A549 (cell line): ENCODE results near the gene CIITA. TPM values are rescaled to one million over a fixed set of nuclear protein-coding genes. Genes with fewer than 3 reads are reported as not detected.

ENCODE experiments used
- ATAC-seq, 2 experiments: fragments of 200-7000 bp in 1 of 2; fragments of >200 bp in 1 of 2; cut with Nextera tagmentation in 1 of 2; cut with Tn5 transposase in 1 of 2; 3 replicates each; pipeline versions ENCODE4 v1.8.0 to v1.9.1; 2018 to 2020; ENCODE audit warnings: mild to moderate bottlenecking in 1 of 2, moderate library complexity in 1 of 2
- CTCF ChIA-PET: fragments of 300-600 bp; sonication (Branson Sonifier 250); formaldehyde crosslinking; extraction: SDS; loops from one replicate; lab custom pipeline; 2021; ENCODE audit warnings: antibody characterized with exemption, inconsistent platforms; lab: Yijun Ruan, JAX
- POLR2A ChIA-PET: fragments of 350-600 bp; formaldehyde crosslinking; extraction: SDS; loops from one replicate; lab custom pipeline; 2021; ENCODE audit warnings: antibody characterized with exemption, inconsistent platforms; lab: Yijun Ruan, JAX
- DNase-seq, 2 experiments: peaks; one replicate each; pipeline versions ENCODE4 v3.0.0 to v3.0.0-alpha.2; 2011 to 2016; ENCODE audit warnings: low read depth in 1 of 2, low spot score in 1 of 2
- FAIRE-seq: peaks from 2 replicates; lab custom pipeline; 2011; peaks lifted over from hg19 to GRCh38; lab: Jason Lieb, UNC
- H3K27ac ChIP-seq, 2 experiments: fragments of >200 bp; sonication (Bioruptor Twin); formaldehyde crosslinking; 3 replicates each; pipeline ENCODE4 v1.5.1; 2016 to 2017
- H3K4me1 ChIP-seq: fragments of >200 bp; sonication (Bioruptor Twin); formaldehyde crosslinking; 3 replicates; pipeline ENCODE4 v1.6.1; 2016
- H3K4me2 ChIP-seq: fragments of >200 bp; sonication (Bioruptor Twin); formaldehyde crosslinking; 3 replicates; pipeline ENCODE4 v1.6.1; 2016
- H3K4me3 ChIP-seq: fragments of >200 bp; sonication (Bioruptor Twin); formaldehyde crosslinking; 3 replicates; pipeline ENCODE4 v1.5.1; 2016
- H3K9me3 ChIP-seq: fragments of >200 bp; sonication (Bioruptor Twin); formaldehyde crosslinking; 3 replicates; pipeline ENCODE4 v1.6.1; 2016
- ATOH8 ChIP-seq: fragments of 250-450 bp; sonication (Bioruptor Pico); IDR thresholded peaks from 2 replicates; pipeline ENCODE4 v1.5.0; 2020; ENCODE audit warnings: low read depth, mild to moderate bottlenecking, moderate library complexity
- CBX8 ChIP-seq: fragments of 200-600 bp; sonication (generic); IDR thresholded peaks from 2 replicates; pipeline ENCODE4 v1.6.1; 2016
- CHD2 ChIP-seq: fragments of 150-350 bp; IDR thresholded peaks from 2 replicates; pipeline ENCODE4 v1.6.1; 2014; ENCODE audit warnings: low read length; ENCODE audit not compliant: partially characterized antibody
- E2F6 ChIP-seq: IDR thresholded peaks from 2 replicates; pipeline ENCODE4 v1.6.1; 2012; ENCODE audit warnings: low read depth, borderline replicate concordance
- EHMT2 ChIP-seq: fragments of 200-600 bp; sonication (generic); IDR thresholded peaks from 2 replicates; pipeline ENCODE4 v1.6.1; 2016; ENCODE audit warnings: antibody characterized with exemption, low read depth, mild to moderate bottlenecking, moderate library complexity
- ELK1 ChIP-seq: fragments of 150-350 bp; IDR thresholded peaks from 2 replicates; pipeline ENCODE4 v1.6.1; 2014; ENCODE audit warnings: low read depth, mild to moderate bottlenecking, low read length
- EP300 ChIP-seq, 2 experiments: fragments of >200 bp; sonication (Bioruptor Twin); formaldehyde crosslinking; IDR thresholded peaks; 2 replicates in 1 of 2; 3 replicates in 1 of 2; pipeline ENCODE4 v1.6.1; 2016 to 2017
- HES2 ChIP-seq: fragments of >200 bp; sonication (Bioruptor Twin); formaldehyde crosslinking; IDR thresholded peaks from 2 replicates; pipeline ENCODE4 v1.6.1; 2016
- HMGXB4 ChIP-seq: fragments of 250-450 bp; sonication (Bioruptor Pico); IDR thresholded peaks from 2 replicates; pipeline ENCODE4 v1.5.0; 2021; ENCODE audit warnings: mild to moderate bottlenecking, moderate library complexity, borderline replicate concordance
- HOXA7 ChIP-seq: fragments of 250-450 bp; sonication (Bioruptor Pico); IDR thresholded peaks from 2 replicates; pipeline ENCODE4 v1.5.0; 2020; ENCODE audit warnings: mild to moderate bottlenecking, moderate library complexity
- JUN ChIP-seq, 2 experiments: fragments of >200 bp; sonication (Bioruptor Twin); formaldehyde crosslinking; IDR thresholded peaks; 2 replicates in 1 of 2; 3 replicates in 1 of 2; pipeline ENCODE4 v1.6.1; 2016 to 2017
- KDM5A ChIP-seq: fragments of 200-600 bp; sonication (generic); IDR thresholded peaks from 2 replicates; pipeline ENCODE4 v1.6.1; 2016; ENCODE audit warnings: antibody characterized with exemption, mild to moderate bottlenecking
- MAZ ChIP-seq: fragments of 150-350 bp; IDR thresholded peaks from 2 replicates; pipeline ENCODE4 v1.6.1; 2014; ENCODE audit warnings: antibody characterized with exemption, low read depth, low read length, borderline replicate concordance
- NFE2L2 ChIP-seq: fragments of 150-350 bp; conservative IDR thresholded peaks from 2 replicates; pipeline ENCODE4 v1.6.1; 2014; ENCODE audit warnings: low read length
- NPAS2 ChIP-seq: fragments of 250-450 bp; sonication (Bioruptor Pico); IDR thresholded peaks from 2 replicates; pipeline ENCODE4 v1.8.0; 2022; ENCODE audit warnings: mild to moderate bottlenecking, moderate library complexity, borderline replicate concordance
- PHF8 ChIP-seq: fragments of 200-600 bp; sonication (generic); IDR thresholded peaks from 2 replicates; pipeline ENCODE4 v1.6.1; 2016; ENCODE audit warnings: low read depth, mild to moderate bottlenecking, antibody characterized with exemption, moderate library complexity, borderline replicate concordance
- POLR2A ChIP-seq: IDR thresholded peaks from 2 replicates; pipeline ENCODE4 v1.6.1; 2012; ENCODE audit warnings: mild to moderate bottlenecking, low read length
- POLR2AphosphoS2 ChIP-seq: conservative IDR thresholded peaks from 2 replicates; pipeline ENCODE4 v1.6.1; 2012; ENCODE audit warnings: low read length, improper control_type of control experiment, inconsistent platforms
- RAD21 ChIP-seq, 2 experiments: fragments of >200 bp in 1 of 2; sonication (Bioruptor Twin) in 1 of 2; formaldehyde crosslinking in 1 of 2; IDR thresholded peaks in 1 of 2; conservative IDR thresholded peaks in 1 of 2; 2 replicates in 1 of 2; 3 replicates in 1 of 2; pipeline ENCODE4 v1.6.1; 2012 to 2018; ENCODE audit warnings: inconsistent platforms in 1 of 2
- RARB ChIP-seq: fragments of 250-450 bp; sonication (Bioruptor Pico); IDR thresholded peaks from 2 replicates; pipeline ENCODE4 v1.8.0; 2021; ENCODE audit warnings: mild to moderate bottlenecking, moderate library complexity
- REST ChIP-seq: fragments of 200-600 bp; sonication (generic); IDR thresholded peaks from 2 replicates; pipeline ENCODE4 v1.6.1; 2016; ENCODE audit warnings: antibody characterized with exemption, mild to moderate bottlenecking, moderate library complexity
- RFX5 ChIP-seq: fragments of 450-650 bp; IDR thresholded peaks from 2 replicates; pipeline ENCODE4 v1.7.1; 2014; ENCODE audit warnings: antibody characterized with exemption, mild to moderate bottlenecking, moderate library complexity
- SMC3 ChIP-seq: fragments of >200 bp; sonication (Bioruptor Twin); formaldehyde crosslinking; IDR thresholded peaks from 3 replicates; pipeline ENCODE4 v1.6.1; 2018; ENCODE audit warnings: inconsistent platforms
- TP53 ChIP-seq: fragments of 250-450 bp; sonication (Bioruptor Pico); IDR thresholded peaks from 2 replicates; pipeline ENCODE4 v1.5.0; 2021; ENCODE audit warnings: mild to moderate bottlenecking, moderate library complexity
- WGBS: methylation state at CpG from one replicate; pipeline ENCODE4 v1.1.6; 2017; ENCODE audit errors: missing lambda C conversion rate; 5-methylcytosine and 5-hydroxymethylcytosine counted together
- polyA plus RNA-seq, 4 experiments: library from polyadenylated mRNA; depleted of rRNA in 3 of 4; stranded (reverse); fragments of >200 nt; fragmentation: RNase III in 1 of 4; extraction: RNeasy Plus Mini Kit Qiagen cat#74134 plus additional on column Dnase treatment in 1 of 4; gene quantifications; 2 replicates in 3 of 4; 3 replicates in 1 of 4; pipeline ENCODE4 v1.2.3, GENCODE V29; 2011 to 2017

The CIITA gene
- polyA plus RNA-seq, 2 of the 4 experiments (the other 2 are of a cell fraction), result 0.06 TPM; not detected in 1

- no peak overlapping the region for H3K27ac ChIP-seq
- POLR2A ChIA-PET, result interaction anchor here (1.7 kb wide), 1 partner anchor 305 kb away, joined by 7 read pairs; the partner anchor contains the start of gene SOCS1
- WGBS, result 74% methylated on average over 4 of the region's 4 CpGs
- H3K9me3 ChIP-seq, result no peaks in the 10 kb centered on the region
- FAIRE-seq (no peak), ATAC-seq (no peak), DNase-seq (no peak)
- TF ChIP-seq PHF8, result no peak
- no peak for TF ChIP-seq NFE2L2
- no peak for TF ChIP-seq SMC3
- CTCF ChIA-PET, result interaction anchor here (1.0 to 12.2 kb wide), 4 partner anchors 14 to 421 kb away, joined by 4 to 284 read pairs (median 22); partner anchors contain the start of gene SOCS1
- peaks cover 11% of the 10 kb centered on the region; the same call in 2 of the 3 replicates for H3K4me1 ChIP-seq
- no peak overlapping the region for H3K4me2 ChIP-seq
- H3K4me3 ChIP-seq, result no peak overlapping the region
Measured at GRCh38 chr16:10951026-10951425, 74.0 kb downstream of the CIITA start.

GRCh38 chr16:10954903-10955302 lies 77.9 kb downstream of the CIITA start:
- WGBS, result 83% methylated on average over 6 of the region's 7 CpGs
- DNase-seq (no peak), FAIRE-seq (no peak), ATAC-seq (no peak)
- Histone ChIP-seq H3K9me3 (no peaks in the 10 kb centered on the region), H3K4me1 (0 out of 3 replicates have a peak, but pooled peaks cover 3% of the 10 kb centered on the region), H3K27ac (no peak overlapping the region), H3K4me3 (no peak overlapping the region), H3K4me2 (no peak overlapping the region)
- POLR2A ChIA-PET, result no interaction called here
- CTCF ChIA-PET, result interaction anchor here (0.6 to 12.2 kb wide), 12 partner anchors 10 to 843 kb away, joined by 3 to 284 read pairs (median 5); partner anchors contain the start of genes CLEC16A, DEXI, SOCS1 and ZC3H7A
- TF ChIP-seq MAZ, result no peak
- TF ChIP-seq JUN (IDR thresholded peaks at IDR 0.05), result no peak
- TF ChIP-seq HMGXB4 (CRISPR knock-in tag), result no peak
- no peak for TF ChIP-seq CBX8
- TF ChIP-seq RARB (CRISPR knock-in tag), result no peak
- no peak for TF ChIP-seq TP53

- ChIA-PET CTCF (interaction anchor here (0.6 to 19.6 kb wide), 4 partner anchors 8 to 846 kb away, joined by 3 to 364 read pairs (median 176); partner anchors contain the start of genes CLEC16A and SOCS1), POLR2A (interaction anchor here (0.6 to 1.6 kb wide), 3 partner anchors 11 to 298 kb away, joined by 3 to 5 read pairs (median 4); partner anchors contain the start of gene SOCS1)
- H3K27ac ChIP-seq, result no peak overlapping the region
- FAIRE-seq, result no peak
- no peak for ATAC-seq
- H3K4me3 ChIP-seq, result no peak overlapping the region
- DNase-seq, result no peak
- H3K4me2 ChIP-seq, result no peak overlapping the region
- WGBS, result 78% methylated on average over 6 of the region's 6 CpGs
- 0 out of 3 replicates have a peak, but pooled peaks cover 3% of the 10 kb centered on the region for H3K4me1 ChIP-seq
- H3K9me3 ChIP-seq, result no peaks in the 10 kb centered on the region
- no peak for TF ChIP-seq HOXA7 (CRISPR knock-in tag)
- no peak for TF ChIP-seq ATOH8 (CRISPR knock-in tag)
- no peak for TF ChIP-seq E2F6
- no peak for TF ChIP-seq REST
- no peak for TF ChIP-seq EP300 (IDR thresholded peaks at IDR 0.05)
- TF ChIP-seq KDM5A, result no peak
- TF ChIP-seq ELK1, result no peak
- no peak for TF ChIP-seq NPAS2 (CRISPR knock-in tag)
- no peak for TF ChIP-seq RAD21 (conservative IDR thresholded peaks at IDR 0.05 in 1 of 2, IDR thresholded peaks at IDR 0.05 in 1 of 2)
- TF ChIP-seq JUN (IDR thresholded peaks at IDR 0.05), result no peak
- TF ChIP-seq EHMT2, result no peak
- no peak for TF ChIP-seq POLR2AphosphoS2
- no peak for TF ChIP-seq POLR2A
- no peak for TF ChIP-seq HES2
- TF ChIP-seq RFX5, result no peak
- no peak for TF ChIP-seq CHD2
Measured at GRCh38 chr16:10957771-10958482, 80.9 kb downstream of the CIITA start.
